NCI-H524 (cell line): ENCODE measurements around the gene ERF.

ENCODE experiments used
- DNase-seq, 2 experiments: peaks; one replicate each; lab custom pipeline; 2025; lab: John Stamatoyannopoulos, UW

ERF gene

DNA sequence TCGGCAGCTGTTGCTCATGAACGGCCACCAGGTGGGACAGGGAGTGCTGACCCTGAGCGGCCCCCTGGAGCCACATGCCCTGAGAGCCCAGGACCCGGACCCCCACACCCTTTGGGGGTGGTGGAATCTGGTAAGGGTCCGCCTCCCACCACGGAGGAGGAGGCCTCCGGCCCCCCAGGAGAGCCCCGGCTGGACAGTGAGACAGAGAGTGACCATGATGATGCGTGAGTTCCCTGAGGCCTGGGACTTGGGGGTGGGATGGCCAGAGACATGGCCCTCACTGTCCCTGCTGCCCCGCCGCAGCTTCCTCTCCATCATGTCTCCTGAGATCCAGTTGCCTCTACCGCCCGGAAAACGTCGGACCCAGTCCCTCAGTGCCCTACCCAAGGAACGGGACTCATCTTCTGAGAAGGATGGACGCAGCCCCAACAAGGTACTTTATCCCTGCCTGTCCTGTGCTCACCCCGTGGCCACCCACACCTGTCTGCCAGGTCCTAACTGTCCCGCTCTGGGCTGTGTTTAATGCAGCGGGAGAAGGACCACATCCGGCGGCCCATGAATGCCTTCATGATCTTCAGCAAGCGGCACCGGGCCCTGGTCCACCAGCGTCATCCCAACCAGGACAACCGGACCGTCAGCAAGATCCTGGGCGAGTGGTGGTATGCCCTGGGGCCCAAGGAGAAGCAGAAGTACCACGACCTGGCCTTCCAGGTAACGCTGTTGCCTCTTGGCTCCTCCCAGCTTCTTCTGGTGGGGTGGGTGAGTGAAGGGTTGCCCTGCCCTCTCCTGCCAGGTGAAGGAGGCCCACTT, 32.3 kb upstream of the ERF start:
- no peak for DNase-seq

DNA sequence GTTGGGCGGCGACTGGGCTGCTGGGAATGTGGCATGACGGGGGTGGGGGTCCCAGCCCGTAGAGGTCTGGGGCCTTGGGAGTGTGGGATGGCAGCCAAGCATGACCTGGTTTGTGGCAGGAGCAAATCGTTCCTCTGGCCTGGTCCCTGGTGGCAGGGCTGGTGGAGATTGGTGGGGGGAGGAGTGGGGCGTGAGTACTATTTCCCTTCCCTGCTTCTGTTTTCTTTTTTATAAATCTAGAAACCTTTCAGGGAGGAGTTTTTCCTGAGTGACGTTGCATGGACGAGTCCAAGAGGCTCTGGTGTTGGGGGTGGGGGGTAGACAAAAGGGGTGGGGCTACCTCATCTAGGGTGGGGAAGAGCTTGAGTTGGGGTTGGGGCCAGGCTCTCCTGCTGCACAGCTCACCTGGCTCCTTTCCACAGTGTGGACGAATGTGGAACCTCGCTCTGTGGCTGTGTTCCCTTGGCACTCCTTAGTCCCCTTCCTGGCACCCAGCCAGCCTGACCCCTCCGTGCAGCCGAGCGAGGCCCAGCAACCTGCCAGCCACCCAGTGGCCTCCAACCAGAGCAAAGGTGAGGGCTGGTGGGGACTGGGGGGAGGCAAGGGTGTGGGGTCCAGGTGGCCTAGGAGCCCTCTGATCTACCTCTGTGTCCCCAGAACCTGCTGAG, 31.6 kb upstream of the ERF start:
- DNase-seq = no peak

DNA sequence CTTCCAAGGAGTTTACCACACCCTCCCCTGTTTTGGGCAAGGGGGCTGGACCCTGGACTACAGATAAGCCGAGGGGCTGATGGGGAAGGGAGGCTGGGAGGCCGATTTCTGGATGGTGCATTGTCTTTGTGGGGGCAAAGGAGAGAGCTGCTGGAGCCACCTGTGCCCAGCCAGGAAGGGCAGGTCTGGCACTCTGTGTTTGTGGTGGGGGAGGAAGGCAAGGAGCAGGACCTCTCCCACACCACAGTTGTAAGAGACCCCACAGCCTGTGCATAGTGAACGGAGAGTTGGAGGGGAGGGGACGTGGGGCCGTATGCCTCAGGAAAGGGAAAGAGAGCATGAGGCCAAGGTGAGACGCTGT, 31.0 kb upstream of the ERF start:
- no peak for DNase-seq

DNA sequence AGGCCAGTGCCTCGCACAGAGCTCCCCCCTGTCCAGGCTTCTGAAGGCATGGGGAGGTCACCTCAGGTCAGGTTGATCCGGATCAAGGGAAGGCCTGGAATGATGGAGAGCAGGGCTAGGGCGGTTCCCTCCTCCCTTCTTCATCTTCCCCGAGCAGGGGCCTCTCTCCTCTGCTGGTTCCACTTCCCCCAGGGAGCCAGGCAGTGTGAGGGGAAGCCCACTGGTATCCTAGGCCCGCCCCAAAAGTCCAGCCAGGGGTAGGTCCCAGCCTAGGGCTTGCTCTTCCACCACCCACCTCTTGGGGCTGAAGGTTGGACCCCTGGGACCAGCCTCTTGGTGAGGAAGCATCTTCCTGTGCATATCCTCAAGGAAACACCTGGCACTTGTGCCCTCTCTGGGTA, 30.6 kb upstream of the ERF start:
- no peak for DNase-seq

DNA sequence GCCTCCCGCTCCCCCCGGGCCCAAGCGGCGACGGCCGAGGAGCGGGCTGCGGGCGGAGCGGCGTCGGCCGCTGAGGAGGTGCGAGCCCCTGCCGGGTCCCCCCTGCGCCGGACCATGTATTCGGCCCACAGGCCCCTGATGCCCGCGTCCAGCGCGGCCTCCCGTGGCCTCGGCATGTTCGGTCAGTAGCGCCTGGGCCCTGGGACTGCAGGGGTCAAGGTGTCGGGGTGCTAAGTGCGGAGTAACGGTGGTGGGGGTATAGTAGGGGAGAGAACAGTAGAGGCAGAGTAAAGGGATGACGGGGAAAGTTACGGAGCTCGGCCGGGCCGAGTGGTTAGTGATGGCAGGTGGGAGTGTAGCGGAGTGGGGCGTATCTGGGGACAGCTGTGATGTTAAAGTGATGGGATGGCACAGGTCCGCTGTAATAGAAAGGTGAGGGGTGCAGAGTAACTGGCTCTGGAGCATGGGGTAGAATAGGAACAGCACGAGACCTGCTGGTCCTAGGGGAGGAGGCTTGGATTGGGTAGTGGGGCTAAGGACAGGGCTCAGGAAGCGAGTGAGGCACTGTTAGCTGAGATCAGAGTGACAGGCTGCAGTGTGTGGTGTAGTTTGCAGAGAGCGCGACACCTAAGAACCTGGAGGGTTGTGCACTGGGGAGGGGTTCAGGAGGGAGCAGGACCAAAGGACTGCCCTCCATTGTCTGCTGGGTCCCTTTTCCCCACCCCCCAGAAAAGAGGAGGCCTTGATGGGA, 29.8 kb upstream of the ERF start:
- no peak for DNase-seq

DNA sequence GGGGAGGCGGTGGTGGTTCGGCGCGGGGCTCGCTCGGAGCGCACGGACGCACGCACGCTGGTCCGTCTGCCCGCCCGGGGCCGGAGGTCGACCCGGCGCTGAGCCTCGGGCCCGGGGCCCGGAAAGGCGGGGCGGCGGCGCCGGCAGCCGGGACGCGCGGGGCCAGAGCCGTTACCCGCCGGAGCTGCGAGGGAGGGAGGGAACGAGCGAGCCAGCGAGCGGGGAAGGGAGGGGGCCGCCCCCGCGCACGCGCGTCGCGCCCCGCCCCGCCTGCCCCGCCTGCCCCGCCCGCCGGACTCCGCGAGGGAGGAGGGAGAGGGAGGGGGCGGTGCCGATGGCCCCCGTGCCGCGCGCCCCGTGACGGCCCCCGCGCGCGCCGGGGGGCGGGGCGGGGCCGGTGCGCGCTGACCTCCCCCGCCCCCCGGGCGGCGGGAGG, 29.2 kb upstream of the ERF start:
- peak; percentile 50 to 65 for DNase-seq

DNA sequence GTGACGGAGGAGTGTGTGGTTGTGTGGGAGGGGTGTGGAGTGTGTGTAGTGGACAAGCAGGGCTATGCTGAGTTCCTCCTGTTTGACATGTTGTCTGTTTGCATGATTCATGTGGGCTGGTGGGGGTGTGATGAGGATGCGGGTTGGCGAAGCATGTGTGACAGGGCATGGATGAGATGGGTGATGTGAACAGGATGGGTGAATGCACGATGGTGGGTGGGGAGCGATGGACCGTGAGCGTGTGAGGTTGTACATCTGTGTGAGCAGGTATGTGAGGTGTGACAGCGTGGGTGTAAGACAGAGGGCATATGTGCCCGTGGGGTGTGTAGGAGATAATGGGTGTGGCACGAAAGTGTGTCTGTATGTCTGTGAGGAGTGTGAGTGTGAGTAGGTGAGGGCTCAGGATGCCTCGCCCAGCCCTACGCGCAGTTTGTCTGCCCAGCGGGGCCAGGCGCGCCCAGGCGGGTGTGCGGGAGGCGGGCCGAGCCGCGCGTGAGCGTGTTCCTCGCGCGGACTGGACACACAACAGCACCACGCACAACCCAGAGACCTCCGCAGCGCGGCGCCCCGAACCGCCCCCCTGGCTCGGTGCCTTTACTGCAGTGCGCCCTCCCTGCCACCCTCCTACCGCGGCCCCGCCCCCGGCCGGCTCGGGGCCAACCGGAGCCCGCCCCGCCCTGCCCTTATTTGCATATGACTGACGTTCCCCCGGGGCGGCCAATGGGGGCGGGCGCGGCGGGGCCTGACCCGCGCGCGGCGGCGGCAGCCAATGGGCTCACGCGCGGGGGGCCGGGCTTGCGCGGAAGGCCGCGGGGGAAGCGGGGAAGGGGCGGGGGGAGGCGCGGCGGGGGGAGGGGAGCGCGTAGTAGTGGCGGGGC, 28.5 kb upstream of the ERF start:
- DNase-seq = peak; percentile 88 to 91

DNA sequence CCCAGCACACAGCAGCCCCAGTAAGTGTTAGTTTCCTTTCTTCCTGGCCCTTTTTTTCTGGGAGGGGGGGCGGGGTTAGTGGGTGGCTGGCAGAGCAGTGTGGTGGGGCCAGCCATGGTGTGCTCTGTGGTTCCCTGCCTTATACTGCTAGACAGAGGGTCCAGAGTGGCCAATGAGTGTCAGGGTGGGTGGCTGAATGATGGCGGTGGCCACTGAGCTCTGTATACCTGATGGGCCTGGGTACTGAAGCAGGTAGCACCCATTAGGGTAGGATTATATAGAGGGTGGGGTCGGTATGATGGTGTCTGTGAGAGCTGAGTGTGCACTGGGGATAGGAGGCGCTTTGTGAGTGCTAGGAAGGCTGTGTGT, 27.9 kb upstream of the ERF start:
- DNase-seq = no peak

DNA sequence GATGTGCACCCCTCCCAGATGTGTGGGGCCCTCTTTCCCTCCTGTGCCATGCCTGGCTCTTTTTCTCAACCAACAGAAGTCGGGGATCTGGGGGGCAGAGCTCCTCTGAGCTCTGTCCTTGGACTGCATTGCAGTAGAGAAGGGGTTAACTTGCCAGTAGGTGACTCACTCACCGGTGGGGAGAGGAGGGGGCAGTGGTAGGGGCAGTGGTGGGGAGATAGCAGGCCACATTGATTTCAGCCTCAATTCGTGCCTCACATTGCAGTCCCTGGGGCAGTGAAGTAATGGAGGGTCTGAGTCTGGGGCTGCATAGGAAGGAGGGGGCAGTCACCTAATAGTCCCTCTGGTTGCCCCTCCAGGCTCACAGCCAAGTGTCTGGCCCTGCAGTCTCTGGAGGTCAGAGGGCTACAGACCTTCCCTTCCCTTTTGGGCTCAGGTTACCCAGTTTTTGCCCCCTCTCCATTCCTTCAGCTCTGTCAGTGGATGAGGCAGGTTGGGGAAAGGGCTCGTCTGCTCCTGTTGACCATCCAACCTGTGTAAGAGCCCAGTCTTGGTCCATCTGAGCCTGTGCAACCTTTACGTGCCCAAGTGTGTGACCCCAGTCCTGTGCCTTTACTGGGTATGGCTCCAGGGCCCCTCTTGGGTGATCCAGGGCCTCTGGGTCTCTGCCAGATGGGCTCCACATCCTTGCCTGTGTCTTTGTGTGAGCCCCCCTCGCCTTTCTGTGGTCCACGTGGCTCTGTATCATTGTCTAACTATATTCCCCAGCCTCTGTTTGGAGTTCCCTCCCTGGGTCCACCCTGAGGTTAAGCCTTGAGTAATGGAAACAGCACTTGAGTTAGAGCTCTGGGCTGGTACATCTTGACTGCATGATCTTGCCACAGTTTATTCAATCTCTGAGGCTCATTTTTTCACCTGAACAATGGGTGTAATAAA, 27.2 kb upstream of the ERF start:
- no peak for DNase-seq

DNA sequence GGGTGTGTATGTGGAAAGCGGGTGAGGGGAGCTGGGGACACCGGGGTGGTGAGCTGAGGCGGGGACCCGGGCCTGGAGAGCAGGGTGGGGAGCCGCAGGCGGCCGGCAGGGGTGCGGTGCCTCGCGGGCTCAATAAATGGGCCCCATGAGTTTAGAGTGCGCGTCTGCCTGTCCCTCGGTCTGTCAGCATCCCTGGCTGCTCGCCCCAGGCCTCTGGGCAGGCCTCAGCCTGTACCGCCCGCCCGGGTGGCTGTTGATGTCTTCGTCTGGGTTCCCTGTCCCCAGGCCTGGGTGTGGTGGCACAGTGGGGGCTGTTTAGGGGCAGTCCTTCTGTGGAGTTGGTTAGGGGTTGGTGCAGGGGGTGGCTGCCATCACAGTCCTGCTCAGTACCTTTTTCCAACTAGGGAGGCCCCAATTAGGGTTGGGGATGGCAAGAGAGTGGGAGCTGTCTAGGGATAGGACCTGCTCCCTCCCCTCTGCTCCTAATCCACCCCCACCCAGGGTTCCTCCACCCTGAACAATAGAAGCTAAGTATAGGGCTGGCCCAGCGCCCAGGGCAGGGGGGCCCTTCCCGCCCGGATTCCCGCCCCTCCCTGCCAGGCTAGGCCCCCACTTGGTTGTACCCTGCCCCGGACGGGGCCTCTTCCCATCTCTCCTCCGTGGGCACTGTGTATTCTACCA, 26.4 kb upstream of the ERF start:
- no peak for DNase-seq

DNA sequence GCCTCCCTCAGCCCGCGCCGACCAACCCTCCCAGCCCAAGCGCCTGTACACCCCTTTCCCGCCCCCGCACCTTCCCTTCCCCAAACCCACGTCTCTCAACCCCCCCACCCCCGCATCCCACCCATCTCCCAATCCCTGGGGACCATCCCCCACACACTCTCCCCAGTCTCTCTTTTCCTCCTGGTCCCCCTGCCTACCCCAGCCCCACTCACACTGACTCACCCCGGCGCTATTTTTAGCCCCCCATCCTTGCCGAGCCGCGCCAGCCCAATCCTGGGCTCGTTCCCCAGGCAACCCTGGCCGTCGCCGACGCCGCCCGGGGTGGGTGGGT, 25.9 kb upstream of the ERF start:
- no peak for DNase-seq

DNA sequence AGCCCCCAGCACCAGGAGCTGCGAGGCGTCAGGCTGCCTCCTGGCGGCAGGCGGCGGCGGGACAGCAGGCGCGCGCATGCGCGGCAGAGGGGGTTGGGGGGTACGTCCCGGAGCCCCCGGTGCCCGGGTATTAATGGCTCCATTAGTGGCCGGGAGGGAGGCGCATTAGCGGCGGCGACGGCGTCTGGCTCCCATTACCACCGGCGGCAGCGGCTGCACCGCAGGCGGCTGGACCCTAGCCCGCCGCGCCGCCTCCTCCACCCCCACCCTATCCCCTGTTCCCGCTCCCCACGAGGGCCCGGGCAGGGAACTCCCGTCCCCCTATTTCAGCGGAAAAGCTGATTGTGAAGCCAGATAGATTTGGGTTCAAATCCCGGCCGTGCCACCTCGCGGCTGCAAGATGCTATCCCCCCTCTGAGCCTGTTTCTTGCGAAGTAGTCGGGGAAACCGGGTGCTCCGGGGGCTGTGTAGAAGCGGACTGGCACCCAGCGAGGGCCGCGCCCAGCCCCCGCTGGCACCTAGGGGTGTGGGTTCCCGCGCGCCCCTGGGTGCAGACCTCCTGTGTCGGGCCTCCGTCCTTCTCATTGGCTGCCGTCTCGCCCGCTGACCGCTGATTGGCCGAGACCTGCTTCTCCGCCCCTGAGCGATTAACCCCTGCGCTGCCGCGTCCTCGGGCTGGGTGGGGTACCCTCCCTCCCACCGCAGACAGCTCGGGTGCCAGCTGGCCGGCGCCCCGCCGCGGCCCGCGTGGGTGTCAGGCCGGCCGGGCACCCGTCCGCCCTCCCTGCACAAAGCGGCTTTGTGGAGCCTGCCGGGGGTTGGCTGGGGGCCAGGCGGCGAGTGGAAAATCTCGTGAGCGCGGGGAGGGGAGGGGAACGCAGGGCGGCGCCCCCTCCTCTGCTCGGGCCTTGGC, 25.2 kb upstream of the ERF start:
- peak; percentile 83 to 91 for DNase-seq

DNA sequence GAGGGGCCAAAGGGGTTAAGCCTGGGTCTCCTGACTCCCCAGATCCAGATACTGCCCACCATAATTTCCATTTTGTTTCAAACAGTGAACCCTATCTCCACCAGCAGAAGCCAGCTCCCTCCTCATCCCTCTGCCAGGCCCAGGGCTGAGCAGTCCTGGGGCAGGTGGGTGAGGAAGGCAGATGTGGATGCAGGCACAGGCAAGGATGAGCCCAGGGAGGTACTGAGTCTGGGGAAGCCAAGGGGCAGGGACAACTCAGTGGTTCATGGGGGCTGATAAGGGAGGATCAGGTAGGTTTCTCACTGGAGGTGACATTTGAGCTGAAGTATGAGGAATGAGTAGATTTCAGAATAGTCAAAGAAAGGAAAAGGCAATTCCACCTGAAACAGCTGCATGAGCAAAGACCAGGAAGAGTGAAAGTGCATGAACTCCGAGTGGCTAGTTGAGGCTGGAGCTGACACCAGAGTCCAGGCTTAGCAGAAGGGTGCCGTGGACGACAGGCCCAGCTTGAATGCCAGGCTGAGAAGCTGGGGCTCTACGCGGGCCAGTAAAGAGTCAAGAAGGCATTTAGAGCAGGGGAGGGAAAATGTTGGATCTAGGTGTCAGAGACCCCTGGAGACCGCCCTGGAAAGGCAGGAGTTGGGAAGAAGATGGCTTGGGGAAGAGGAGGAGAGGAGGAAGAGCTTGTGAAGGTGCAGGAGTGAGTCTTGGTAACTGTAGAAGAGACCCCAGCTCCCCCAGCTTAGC, 24.4 kb upstream of the ERF start:
- DNase-seq = no peak

DNA sequence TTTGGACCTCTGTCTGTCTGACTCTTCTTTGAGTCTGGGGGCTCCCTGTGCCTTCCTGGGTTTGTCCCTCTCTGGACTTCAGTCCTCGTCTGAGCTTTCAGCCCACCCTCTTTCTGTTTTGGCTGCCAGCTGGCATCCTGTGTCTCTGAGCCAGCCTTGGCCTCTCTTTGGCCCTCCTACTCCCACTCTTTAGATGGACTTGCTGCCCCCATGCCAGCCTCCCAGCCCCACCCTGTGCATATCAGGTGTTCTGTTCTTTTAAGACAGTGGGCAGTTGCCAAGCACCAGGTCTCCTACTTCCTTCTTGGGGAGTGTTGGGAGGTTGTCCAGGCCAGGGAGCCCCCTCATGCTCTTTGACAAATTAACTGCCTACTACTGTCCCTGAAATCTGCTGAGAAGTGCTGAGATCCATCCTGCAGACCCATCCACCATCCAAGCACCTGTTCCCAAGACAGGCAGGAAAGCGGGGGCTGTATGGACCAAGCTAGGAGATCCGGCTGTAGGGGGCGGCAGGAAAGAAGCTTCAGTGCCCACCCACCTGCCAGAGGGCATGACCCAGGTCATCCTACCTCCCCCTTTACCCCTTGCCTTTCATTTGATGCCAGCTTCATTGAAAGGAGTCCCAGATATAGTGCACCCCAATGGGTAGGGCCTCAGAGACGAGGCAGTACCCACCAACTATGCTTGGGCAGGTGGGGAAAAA, 23.7 kb upstream of the ERF start:
- no peak for DNase-seq

DNA sequence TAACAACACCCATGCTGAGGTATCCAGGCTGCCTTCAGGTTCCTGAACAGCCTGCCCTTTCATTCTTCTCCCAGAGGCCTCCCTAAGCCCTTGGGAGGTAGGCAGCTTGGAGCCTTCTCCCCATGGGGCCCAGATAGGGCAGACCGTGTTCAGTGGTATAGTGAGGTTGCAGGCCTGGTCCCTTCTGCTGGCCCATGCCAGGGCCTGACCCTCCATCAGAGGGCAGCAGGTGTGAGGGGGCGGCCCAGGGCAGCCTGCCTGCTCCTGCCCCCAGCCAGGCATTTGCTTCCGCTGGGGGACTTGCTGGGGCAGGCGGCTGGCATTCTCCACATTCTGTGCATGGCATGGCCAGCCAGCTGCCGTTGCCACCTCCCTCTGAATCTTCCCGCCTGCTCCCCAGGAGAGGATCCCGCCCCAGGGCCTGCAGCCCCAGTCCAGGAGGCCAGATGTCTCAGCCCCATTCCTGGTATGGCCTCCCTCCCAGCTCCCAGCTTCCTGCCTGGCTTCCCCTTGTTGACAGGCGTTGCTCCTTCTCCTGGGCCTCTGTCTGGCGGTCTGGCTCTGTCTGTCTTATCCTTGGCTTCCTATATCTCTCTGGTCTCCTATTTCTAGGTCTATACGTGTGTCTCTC, 23.0 kb upstream of the ERF start:
- DNase-seq = peak in 1 of 2 experiments; percentile 58

DNA sequence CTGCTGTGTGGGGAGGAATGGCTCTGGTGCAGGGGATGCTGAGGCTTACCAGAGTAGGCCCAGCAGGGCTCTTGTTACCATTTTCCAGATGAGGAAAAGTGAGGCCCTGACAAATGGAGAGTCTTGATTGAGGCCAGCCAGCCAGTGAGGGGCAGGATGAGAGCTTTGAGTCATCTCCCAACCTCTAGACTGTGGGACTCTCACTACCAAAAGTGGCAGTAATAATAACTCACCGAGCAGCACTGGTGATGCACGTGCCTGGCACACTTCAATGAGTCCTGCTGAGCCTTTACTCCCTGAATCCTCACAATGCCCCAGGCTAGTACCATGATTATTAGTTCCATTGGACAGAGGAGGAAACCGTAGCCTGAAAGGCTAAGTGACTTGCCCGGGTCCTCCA, 21.9 kb upstream of the ERF start:
- DNase-seq = no peak

DNA sequence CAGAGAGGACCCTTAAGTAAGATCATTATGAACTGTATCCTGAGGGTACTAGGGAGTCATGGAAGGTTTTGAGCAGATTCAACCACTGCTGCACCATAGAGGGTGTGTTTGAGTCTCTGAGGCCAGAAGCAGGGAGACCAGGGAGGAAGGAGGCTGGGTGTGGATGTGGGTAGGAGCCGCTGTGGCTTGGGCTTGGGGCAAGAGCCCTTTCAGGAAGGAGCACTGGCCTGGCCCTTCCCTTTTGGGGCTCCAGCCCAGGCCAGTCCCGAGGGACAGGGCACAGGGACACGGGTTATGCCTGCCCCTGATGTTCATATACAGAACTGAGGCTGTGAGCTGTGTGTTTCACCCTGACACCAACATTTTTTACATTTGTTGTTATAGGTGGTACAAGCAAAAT, 21.4 kb upstream of the ERF start:
- no peak for DNase-seq

DNA sequence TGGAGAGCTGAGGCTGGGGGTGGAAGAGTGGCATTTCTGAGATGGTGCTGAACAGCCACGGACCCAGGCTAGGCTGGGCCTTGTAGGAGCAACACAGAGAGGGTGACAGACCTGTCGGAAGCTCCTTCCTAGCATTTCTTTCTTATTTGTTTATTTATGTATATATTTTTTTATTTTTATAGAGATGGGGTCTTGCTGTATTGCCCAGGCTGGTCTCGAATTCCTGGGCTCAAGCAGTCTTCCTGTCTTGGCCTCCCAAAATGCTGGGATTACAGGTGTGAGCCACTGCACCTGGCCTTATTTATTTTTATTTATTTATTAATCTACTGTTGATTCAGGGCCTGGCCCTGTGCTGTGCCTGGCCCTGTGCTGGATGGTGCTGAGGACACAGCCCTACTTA, 20.6 kb upstream of the ERF start:
- no peak for DNase-seq
